ENCODE results near the gene XPO5. TPM values are rescaled to one million over a fixed set of nuclear protein-coding genes. Genes with fewer than 3 reads are reported as not detected.

Gene XPO5
- total RNA-seq, 6 experiments from 2014 or later: 11.3 to 16.3 (median 12.6) TPM

DNA sequence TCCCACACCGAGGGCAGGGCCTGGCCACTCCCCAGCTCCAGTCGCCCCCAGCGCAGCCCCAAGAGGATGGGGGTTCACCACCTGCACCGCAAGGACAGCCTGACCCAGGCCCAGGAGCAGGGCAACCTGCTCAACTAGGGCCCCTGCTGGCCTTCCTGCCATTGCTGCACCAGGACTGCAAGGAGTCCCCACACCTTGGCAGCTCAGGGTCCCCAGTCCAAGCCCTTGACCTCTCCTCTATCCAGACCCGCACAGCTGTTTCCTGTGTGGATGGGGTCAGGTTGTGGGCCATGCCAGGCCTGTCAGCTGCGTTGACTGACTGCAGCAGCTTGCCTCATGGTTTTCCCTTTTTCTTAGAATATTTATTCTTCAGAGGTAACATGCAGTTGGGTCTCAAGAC is 70.1 kb downstream of the XPO5 start:
- Histone ChIP-seq H3K4me1 (peaks cover 0 to 13% (median 2%) of the 10 kb centered on the region in 4 donors), H3K27me3 (no peaks in the 10 kb centered on the region), H3K9me3 (no peaks in the 10 kb centered on the region), H3K36me3 (peaks cover 0 to 31% (median 6%) of the 10 kb centered on the region in 4 donors), H3K27ac (no peak overlapping the region), H3K4me3 (no peak overlapping the region)
- WGBS (ENCODE audit: insufficient coverage, low coverage, low lambda C conversion rate, missing lambda C conversion rate): 51% methylated on average over 4 of the region's 6 CpGs
- TF ChIP-seq CTCF (IDR thresholded peaks at IDR 0.05) (no peak), POLR2A (IDR thresholded peaks at IDR 0.05) (no peak)
- ATAC-seq (no peak), DNase-seq (no peak)
- intact Hi-C loops (cut with DNase I): loop anchor here (5.0 kb wide), 1 partner anchor 53 kb away; no protein-coding TSS in a partner anchor

DNA sequence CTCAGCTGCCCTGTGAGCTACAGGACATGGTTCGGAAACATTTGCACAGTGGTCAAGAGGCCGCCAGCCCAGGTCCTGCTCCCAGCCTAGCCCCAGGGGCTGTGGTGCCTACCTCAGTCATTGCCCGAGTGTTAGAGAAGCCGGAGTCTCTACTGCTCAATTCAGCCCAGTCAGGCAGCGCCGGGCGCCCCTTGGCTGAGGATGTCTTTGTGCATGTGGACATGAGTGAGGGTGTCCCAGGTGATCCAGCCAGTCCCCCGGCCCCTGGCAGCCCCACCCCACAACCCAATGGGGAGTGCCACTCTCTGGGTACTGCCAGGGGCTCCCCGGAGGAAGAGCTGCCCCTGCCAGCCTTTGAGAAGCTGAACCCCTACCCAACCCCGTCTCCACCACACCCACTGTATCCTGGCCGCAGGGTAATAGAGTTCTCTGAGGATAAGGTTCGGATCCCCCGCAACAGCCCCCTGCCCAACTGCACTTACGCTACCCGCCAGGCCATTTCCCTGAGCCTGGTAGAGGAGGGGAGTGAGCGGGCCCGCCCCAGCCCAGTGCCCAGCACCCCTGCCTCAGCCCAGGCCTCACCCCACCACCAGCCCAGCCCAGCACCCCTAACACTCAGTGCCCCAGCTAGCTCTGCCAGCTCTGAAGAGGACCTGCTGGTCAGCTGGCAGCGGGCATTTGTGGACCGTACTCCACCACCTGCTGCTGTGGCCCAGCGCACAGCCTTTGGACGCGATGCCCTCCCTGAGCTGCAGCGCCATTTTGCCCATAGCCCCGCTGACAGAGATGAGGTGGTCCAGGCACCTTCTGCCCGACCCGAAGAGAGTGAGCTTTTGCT is 70.9 kb downstream of the XPO5 start:
- DNase-seq (no peak), ATAC-seq (no peak)
- H3K4me3 ChIP-seq: no peak overlapping the region
- peaks cover 0 to 38% (median 9%) of the 10 kb centered on the region in 4 donors for H3K36me3 ChIP-seq
- peaks cover 0 to 9% (median 2%) of the 10 kb centered on the region in 4 donors for H3K4me1 ChIP-seq
- no peak overlapping the region for H3K27ac ChIP-seq
- no peaks in the 10 kb centered on the region for H3K27me3 ChIP-seq
- WGBS (ENCODE audit: insufficient coverage, low coverage, low lambda C conversion rate, missing lambda C conversion rate): 67% methylated on average over 3 of the region's 26 CpGs
- intact Hi-C loops (cut with DNase I): loop anchor here (5.0 kb wide), 1 partner anchor 53 kb away; no protein-coding TSS in a partner anchor
- H3K9me3 ChIP-seq: no peaks in the 10 kb centered on the region
- TF ChIP-seq POLR2A (IDR thresholded peaks at IDR 0.05) (no peak), CTCF (IDR thresholded peaks at IDR 0.05) (no peak)

DNA sequence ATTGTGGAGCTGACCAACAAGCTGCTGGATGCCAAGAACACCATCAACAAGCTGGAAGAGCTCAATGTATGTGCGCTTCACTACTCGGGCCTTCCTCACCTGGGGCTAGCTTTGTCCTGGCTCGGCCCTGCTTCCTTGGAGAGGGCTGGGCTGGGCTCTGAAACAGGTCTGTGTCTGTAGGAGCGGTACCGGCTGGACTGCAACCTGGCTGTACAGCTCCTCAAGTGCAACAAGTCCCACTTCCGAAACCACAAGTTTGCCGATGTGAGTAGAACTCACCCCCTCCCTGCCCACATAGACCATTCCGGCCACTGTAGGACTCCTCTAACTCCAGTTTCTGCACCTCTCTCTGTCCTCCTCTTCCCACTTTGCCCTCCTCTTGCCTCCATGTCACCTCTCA is 72.4 kb downstream of the XPO5 start:
- no peak for TF ChIP-seq POLR2A (IDR thresholded peaks at IDR 0.05)
- no peak for TF ChIP-seq CTCF (IDR thresholded peaks at IDR 0.05)
- intact Hi-C loops (cut with DNase I): no loop called here
- H3K27ac ChIP-seq: no peak overlapping the region
- H3K36me3 ChIP-seq: peaks cover 0 to 48% (median 9%) of the 10 kb centered on the region in 4 donors
- no CpG with 5 or more reads among the region's 8 CpGs for WGBS (ENCODE audit: insufficient coverage, low coverage, low lambda C conversion rate, missing lambda C conversion rate)
- no peak overlapping the region for H3K4me3 ChIP-seq
- H3K9me3 ChIP-seq: no peaks in the 10 kb centered on the region
- H3K27me3 ChIP-seq: no peaks in the 10 kb centered on the region
- DNase-seq (no peak), ATAC-seq (no peak)
- peaks cover 0 to 17% (median 7%) of the 10 kb centered on the region in 4 donors for H3K4me1 ChIP-seq

DNA sequence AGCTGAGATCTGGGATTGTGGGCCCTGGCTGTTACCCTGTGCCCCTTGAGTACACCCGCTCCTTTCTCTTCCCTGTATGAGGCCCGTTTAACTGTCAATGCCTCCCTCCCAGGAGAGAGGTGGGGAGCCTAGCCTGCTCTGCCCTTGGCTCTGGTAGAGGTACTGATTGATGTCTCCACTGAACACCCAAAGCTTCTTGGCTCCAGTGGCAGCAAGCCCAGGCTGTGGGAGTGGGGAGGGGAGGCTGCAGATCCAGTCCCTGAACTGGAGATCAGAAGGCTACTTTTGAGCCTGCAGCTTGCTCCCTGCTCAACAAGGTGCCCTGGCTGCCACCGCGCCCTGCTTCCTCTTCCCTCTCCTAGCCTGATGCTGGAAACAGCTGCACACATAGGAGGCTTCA is 73.2 kb downstream of the XPO5 start:
- Histone ChIP-seq H3K9me3 (no peaks in the 10 kb centered on the region), H3K27me3 (no peaks in the 10 kb centered on the region), H3K36me3 (peaks cover 0 to 52% (median 9%) of the 10 kb centered on the region in 4 donors), H3K27ac (no peak overlapping the region), H3K4me3 (no peak overlapping the region), H3K4me1 (peaks cover 0 to 17% (median 7%) of the 10 kb centered on the region in 4 donors)
- DNase-seq (no peak), ATAC-seq (no peak)
- intact Hi-C loops (cut with DNase I): no loop called here
- WGBS (ENCODE audit: insufficient coverage, low coverage, low lambda C conversion rate, missing lambda C conversion rate): 100% methylated on average over 4 of the region's 4 CpGs
- TF ChIP-seq POLR2A (IDR thresholded peaks at IDR 0.05) (no peak), CTCF (IDR thresholded peaks at IDR 0.05) (no peak)

Data from right lobe of liver (tissue), 6 donors.